GM21737 (cell line): ENCODE data around the gene SP5.
"Not testable (repeated sequence)": the region's sequence is repeated elsewhere in the genome, so short reads cannot be mapped to it uniquely, and the experiment has no call there.

Experiments
- ATAC-seq: cut with Tn5 transposase; IDR thresholded peaks from one replicate; pipeline ENCODE4 v1.9.1; 2021; ENCODE audit warnings: mild to moderate bottlenecking, moderate library complexity; ENCODE audit not compliant: unreplicated experiment

Gene SP5

DNA sequence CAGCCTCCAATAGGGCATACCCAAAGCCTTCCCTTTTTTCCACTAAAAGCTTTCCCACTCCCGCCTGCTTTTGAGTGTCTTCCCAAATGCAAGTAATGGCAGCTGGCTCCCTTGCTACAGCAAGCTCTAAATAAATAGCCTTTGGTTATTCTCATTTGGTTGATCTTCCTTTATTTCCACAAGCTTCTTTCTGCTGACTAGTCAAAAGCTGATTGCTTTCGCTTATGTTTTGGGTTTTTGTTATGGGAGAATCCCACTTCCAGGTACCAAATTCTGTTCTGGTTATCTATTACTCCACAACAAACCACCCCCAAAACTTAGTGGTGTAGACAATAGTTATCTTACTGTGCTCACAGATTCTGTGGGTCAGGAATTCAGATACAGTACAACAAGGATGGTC, 22.3 kb downstream of the SP5 start:
- ATAC-seq, result no peak

DNA sequence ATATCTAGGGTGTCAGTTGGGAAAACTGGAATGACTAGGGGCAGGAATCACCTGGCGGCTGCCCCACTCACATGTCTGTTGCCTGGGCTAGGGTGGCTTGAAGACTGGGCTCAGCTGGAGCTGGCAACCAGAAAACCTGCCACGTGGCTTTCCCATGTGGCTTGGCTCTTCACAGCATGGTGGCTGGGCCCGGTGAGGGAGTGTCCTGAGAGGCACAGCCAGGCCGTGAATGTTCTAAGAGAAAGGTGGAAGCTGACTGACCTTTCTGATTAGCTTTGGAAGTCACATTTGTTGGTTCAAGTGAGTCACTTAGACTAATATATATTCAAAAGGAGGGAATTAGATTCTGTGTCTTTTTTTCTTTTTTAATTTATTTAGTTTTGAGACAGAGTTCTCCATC, 22.7 kb downstream of the SP5 start:
- ATAC-seq, result no peak

DNA sequence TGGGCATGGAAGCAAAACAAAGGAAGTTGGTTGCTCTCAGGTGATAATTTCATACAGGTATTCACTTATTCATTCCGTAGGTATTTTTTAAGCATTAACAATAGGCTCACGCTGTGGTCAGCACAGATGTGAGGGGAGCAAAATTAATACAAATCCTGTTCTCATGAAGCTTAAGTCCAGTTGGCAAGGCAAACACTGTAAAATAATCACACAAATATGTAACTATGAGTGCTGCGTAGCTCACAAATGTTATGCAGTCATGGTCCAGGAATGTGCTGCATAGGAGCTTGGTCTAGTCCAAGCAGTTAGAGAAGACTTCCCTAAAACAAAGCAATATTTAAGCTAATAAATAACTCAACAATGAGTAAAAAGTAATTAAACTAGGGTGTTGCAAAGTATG, 23.9 kb downstream of the SP5 start:
- ATAC-seq, result no peak

DNA sequence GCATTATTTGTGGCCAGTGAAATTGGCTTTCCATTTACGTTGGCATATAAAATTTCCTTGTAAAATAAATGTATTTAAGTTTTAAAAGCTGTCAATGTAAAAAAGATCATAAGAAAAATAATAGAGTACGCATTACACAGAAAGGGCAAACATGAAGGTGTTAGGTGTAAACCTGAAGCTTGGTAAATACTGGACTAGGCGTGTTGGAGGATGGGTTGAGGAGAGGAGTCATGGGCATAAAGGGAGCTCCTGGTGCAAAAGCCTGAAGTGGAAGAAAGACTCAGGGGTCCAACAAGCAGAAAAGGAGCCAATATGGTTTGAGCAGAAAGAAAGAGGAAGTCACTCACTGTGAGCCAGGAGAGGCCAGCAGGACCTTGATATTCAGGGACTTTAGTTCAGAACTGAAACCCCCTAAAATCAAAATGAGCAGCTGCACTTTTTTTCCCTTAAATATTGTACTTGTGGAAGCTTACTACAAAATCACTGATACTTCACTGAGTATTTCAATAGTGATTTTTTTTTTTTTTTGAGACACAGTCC, 24.4 kb downstream of the SP5 start:
- ATAC-seq, result no peak

DNA sequence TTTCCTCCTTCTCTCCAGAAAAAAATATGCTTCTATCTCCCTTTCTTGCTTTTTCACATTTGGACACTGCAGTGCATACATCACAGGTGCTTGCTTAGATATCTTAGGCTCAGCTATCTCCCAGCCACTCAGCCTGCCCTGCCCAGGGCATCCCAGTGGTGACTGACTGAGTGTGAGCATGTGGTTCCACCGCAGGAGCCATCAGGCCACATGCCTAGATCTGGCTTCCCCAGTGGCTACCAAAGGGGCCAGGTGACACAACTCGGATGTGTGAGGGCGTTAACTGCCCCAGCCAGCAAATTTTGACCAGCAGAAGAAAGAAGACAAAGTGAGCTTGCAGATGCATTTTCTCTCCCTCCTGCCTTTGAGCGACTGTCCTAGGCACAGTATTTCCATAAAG, 25.5 kb downstream of the SP5 start:
- no peak for ATAC-seq

DNA sequence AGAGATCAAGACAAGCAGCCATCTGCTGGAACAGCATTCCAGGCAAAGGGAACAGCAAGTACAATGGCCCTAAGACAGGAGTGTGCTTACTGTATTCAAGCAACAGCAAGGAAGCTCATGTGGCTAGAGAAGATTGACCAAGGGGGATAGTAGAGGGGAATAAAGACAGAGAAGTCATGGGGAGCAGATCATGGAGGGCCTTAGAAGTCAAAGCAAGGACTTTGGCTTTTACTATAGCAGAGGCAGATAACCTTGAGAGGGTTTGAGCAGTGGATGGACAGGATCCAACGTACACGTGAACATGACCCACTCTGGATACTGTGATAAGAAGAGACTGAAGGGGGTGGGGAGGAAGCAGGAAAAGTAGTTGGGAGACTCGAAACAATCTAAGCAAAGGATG, 26.9 kb downstream of the SP5 start:
- ATAC-seq, result no peak

DNA sequence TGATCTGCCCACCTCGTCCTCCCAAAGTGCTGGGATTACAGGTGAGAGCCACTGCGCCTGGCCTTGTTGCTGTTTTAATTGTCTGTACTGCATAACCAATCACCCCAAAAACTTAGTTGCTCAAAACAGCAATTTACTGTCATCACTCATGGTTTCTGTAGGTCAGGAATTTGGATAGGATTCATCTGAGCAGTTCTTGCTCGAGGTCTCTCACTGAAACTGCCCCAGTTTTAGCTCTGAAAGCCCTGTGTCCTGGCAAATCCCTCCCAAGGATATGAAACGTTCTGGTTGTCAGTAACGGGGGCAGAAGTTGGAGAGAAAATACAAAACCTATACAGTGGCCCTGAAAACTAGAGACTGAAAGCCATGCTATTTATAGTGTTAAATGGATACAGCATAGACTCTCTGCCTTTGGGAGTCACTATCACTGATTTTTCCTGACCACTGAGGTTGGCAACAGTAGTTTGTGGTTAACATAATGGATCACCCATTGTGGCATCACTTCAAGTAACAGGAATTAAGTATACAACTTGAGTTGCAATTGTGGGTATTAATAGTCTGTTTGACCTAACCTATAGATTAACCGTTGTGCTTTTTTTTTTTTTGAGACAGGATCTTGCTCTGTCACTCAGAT, 27.9 kb downstream of the SP5 start:
- ATAC-seq, result no peak

DNA sequence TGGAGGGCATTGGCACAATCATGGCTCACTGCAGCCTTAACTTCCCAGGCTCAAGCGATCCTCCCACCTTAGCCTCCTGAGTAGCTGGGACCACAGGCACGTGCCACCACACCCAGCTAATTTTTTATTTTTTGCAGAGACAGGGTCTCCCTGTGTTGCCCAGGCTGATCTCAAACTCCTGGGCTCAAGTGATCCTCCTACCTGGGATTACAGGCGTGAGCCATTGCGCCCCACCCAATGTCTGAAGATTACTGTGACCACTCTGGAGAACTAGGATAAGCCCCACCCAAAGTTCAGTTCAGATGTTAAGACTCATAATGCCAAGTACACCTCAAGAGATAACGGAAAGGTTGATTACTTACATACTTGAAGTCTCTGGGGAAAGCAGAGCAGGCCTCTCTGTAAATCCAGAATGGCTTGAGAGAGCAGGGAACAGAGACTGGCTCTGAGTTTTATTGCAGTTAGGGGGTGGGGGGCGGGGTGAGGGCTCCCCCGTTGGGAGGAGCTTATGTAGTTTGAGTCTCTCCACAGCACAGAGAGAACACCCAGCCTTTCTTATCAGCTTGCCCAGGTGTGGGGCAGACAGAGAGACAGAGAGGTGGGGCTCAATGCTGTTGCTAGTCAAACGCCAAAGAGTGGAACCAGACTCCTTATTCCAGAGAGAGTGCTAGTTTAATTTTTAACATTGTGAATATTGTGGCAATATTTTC, 28.5 kb downstream of the SP5 start:
- ATAC-seq, result no peak

DNA sequence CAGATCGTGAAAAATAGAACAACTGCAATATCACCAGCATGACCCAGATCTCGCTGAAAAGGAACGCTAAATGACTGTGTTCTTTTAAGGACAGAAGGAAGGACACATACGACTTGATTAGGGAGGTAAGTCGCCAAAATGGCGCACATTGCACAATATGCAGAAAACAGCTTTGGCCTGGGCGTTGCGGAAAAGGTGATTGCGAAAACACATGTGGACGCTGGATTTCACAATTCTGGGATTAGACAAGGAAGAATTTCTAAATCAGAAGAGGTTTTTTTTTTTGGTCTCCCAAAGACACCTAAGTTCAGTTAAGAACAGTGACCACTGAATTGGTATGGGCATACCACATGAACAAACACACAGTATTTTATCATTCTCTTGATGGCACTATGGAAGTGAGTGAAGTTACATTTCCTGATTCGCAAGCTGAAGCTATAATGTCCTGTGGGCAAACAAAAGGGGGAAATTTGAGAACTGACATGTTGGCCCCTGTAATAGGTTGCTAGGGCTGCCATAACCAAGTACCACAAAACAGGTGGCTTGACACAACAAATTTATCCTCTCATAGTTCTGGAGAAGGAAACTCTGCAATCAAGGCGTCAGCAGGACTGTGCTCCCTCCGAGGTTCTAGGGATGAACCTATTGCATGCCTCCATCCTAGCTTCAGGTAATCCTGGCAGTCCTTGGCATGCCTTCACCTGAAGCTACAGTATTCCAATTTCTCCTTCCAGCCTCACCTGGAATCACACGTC, 29.3 kb downstream of the SP5 start:
- no peak for ATAC-seq

DNA sequence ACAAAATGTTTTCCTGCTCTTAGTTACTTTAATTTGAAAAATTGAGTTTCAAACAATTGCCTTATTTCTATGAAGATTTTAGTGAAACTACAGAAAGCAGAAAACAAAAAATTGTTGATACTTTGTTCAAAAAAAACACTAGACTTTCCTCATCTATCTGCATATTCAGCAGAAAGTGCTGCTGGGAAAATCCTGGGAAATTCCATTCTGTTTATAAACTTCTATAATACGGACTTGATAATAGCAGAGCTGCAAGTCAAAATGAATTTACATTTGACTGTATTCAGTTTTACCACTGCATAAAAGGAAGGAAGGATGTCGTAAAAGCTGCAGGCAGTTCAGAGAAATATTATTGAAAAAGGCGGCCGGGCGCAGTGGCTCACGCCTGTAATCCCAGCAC, 30.2 kb downstream of the SP5 start:
- ATAC-seq, result no peak

DNA sequence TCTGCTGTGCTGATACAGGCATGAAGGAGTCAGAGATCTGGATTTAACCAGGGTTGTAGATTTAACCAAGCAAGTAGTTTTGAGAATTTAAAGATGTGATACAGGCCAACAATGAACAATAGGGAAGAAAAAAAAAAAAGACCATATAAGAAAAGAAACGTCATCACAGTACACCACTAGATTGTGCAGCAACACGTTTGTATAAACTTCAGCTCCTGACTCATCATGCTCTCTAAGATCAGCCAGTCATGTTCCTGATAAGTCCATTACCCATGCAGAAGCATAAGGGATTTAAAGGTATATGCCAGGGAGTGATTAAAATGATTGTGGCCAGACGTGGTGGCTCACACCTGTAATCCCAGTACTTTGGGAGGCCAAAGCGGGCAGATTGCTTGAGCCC, 32.8 kb downstream of the SP5 start:
- ATAC-seq, result no peak

DNA sequence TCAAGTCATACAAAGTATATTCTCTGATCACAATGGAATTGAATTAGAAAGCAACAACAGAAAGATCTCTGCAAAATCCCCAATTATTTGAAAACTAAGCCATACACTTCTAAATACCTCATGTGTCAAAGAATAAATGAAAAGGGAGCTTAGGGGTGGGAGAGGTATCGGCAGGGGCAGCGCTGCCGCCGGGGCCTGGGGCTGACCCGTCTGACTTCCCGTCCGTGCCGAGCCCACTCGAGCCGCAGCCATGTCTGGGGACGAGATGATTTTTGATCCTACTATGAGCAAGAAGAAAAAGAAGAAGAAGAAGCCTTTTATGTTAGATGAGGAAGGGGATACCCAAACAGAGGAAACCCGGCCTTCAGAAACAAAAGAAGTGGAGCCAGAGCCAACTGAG, 36.4 kb downstream of the SP5 start:
- not testable (repeated sequence) for ATAC-seq

DNA sequence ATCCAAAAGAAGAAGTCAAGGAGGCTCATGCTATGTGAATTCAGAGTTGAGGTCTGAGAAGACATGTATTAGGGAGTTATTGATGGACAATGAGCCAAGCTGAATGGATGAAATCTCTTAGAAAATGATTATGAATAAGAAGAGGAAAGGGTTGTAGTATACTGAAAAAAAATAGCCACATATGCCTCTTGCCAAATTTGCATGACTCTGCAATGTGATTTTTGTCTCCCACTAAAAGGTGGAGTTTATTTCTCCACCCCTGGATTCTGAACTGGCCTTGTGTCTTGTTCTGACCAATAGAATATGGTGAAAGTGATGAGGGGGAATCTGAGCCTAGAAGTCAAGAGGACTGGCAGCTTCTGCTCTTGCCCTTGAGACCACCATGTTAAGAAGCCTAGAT, 46.4 kb downstream of the SP5 start:
- ATAC-seq, result no peak

DNA sequence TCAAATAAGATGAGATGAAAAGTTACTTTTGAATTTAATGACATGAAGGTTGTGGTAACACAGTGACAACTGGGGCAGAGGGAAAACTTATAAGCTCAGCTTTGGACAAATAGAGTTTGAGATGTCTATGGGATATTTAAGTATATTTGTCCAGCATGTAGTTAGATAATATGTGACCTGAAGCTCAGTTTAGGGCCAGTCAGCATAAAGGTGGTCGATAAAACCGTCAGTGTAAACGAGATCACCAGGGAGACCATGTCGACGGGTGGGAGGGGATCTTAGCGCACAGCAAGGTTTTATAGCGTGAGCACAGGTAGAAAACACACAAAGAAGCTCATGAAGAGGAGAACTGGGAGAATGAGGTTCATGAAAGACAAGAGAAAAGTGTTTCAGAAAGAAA, 47.6 kb downstream of the SP5 start:
- ATAC-seq, result no peak

DNA sequence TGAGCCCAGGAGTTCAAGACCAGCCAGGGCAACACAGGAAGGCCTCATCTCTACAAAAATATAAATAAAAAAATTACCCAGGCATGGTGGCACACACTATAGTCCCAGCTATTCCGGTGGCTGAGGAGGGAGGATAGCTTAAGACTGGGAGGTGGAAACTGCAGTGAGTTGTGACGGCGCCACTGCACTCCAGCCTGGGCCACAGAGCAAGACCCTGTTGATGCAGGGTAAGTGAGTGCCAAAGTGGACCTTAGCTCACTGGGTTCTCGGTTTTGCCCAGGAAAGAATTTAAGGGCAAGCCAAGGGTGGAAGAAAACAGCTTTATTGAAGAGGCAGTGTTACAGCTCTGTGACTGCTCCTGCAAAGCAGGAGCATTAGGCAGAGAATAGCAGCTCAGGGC, 48.1 kb downstream of the SP5 start:
- no peak for ATAC-seq

DNA sequence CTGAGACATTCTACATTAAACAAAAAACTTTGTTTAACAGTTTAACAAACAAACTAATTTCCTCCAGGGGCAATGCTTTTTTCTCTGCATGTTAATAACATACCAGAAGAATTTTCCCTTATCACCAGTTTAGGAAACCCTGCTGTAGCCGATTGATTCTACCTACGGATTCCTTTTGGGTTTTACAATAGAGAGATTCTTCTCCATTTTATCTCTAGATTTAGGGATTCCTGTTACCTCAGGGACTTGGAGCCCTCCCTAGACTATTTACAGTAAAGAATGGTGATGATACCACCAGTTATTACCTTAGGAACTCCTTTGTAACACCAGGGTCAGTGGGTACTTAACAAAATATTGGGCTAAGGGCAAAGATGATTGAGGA, 49.7 kb downstream of the SP5 start:
- no peak for ATAC-seq

DNA sequence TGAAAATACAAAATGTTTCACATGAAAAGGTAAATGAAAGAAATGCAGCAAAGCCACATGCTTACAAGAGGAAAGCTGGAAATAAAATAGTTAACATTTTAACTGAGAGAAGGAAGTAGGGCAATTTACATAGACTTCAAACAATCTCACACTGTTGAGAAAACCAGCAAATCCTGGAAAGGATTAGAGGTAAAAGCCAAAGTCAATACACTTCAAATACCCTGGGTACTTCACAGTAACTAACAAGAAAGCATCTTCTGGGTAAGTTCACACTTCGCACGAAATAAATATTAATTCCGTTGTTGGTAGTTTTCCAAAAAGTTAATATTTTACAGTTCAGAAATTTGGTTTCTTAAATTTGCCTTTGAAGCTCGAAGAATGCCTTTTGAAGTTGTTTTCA, 51.6 kb downstream of the SP5 start:
- no peak for ATAC-seq
